Activated CD4-positive, alpha-beta T cell treated with anti-CD3 and anti-CD28 coated beads, Interleukin-2, amount 10 ng/mL, durations not matched to agents 7 days and 5 days (primary cell): ENCODE measurements around the gene SERPINB5. TPM values are rescaled to one million over a fixed set of nuclear protein-coding genes. Genes with fewer than 3 reads are reported as not detected.

Source experiments
- CTCF ChIA-PET: fragments of 350-600 bp; sonication (Branson Sonifier 250); formaldehyde crosslinking; loops from one replicate; lab custom pipeline; 2021; ENCODE audit warnings: antibody characterized with exemption; lab: Charles Lee
- POLR2A ChIA-PET: fragments of 350-600 bp; sonication (Branson Sonifier 250); formaldehyde crosslinking; loops from one replicate; lab custom pipeline; 2021; ENCODE audit warnings: antibody characterized with exemption; lab: Charles Lee
- DNase-seq: peaks from one replicate; pipeline ENCODE4 v3.0.0-alpha.2; 2020
- H3K27ac Mint-ChIP-seq: one replicate; pipeline ENCODE4 v1.8.0; 2021; ENCODE audit warnings: mild to moderate bottlenecking, moderate library complexity, mixed read lengths
- H3K27me3 Mint-ChIP-seq: one replicate; pipeline ENCODE4 v1.8.0; 2021; ENCODE audit warnings: mixed read lengths
- H3K36me3 Mint-ChIP-seq: one replicate; pipeline ENCODE4 v1.8.0; 2021; ENCODE audit warnings: low read depth, mixed read lengths
- H3K4me1 Mint-ChIP-seq: one replicate; pipeline ENCODE4 v1.8.0; 2021; ENCODE audit warnings: mixed read lengths
- H3K4me3 Mint-ChIP-seq: one replicate; pipeline ENCODE4 v1.8.0; 2021; ENCODE audit warnings: mild to moderate bottlenecking, moderate library complexity, mixed read lengths
- H3K9me3 Mint-ChIP-seq: one replicate; pipeline ENCODE4 v1.8.0; 2021; ENCODE audit warnings: mixed read lengths
- total RNA-seq, 2 experiments: library from RNA; stranded (reverse); gene quantifications; one replicate each; pipeline ENCODE4 v1.2.3, GENCODE V29; 2021

Gene SERPINB5
- total RNA-seq, 2 experiments from 2014 or later, result not detected

- Mint-ChIP-seq H3K4me3 (no peak overlapping the region), H3K36me3 (no peaks in the 10 kb centered on the region), H3K9me3 (no peaks in the 10 kb centered on the region), H3K4me1 (no peaks in the 10 kb centered on the region), H3K27ac (no peak overlapping the region), H3K27me3 (peaks cover 30% of the 10 kb centered on the region)
- ChIA-PET CTCF (no interaction called here), POLR2A (no interaction called here)
- DNase-seq, result no peak
Measured at GRCh38 chr18:63544017-63544416, 67.3 kb downstream of the SERPINB5 start.

DNA sequence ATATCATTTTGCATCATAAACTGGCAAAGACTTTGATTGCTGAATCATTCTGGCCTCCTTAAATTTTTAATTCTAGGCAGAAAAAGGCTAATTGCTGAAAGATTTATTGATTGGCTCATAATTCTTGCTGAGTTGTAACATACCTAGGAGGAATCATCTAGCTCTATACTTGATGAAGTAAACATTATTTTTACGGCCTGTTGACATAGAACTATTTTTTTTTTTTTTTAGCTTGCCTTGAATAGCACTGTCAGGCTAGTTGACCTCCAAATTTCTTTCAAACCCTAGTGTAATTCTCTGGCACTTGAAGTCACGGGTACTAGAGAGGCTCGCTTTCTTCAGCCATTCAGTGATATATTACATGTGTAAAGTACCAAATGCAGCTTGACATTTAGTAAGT is 68.2 kb downstream of the SERPINB5 start:
- POLR2A ChIA-PET, result no interaction called here

DNA sequence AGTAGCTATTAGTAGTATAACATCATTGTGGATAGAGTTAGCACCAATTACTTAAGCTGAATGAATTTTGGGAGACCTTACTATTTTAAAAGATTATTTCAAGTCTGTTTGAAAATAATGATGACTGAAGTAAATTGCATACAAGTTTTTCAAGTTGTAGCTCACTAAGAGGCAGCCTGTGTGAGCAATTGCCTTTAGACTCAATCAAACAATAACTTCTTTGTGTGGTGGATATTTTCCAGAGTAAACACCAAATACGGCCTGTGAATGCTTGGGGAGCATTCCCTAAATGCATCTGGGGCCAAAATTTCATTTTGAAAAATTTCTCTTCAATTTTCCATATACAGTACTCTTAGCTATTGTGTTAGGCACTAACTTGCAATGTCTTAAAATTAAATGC is 73.3 kb downstream of the SERPINB5 start:
- ChIA-PET POLR2A (no interaction called here), CTCF (no interaction called here)
- Mint-ChIP-seq H3K9me3 (no peaks in the 10 kb centered on the region), H3K27me3 (peaks cover 31% of the 10 kb centered on the region), H3K36me3 (no peaks in the 10 kb centered on the region), H3K4me1 (no peaks in the 10 kb centered on the region), H3K4me3 (no peak overlapping the region), H3K27ac (no peak overlapping the region)
- DNase-seq, result no peak

More for the DNA sequence above, 68.2 kb downstream of the SERPINB5 start:
- no peaks in the 10 kb centered on the region for H3K9me3 Mint-ChIP-seq
- H3K4me3 Mint-ChIP-seq, result no peak overlapping the region
- CTCF ChIA-PET, result interaction anchor here (0.6 kb wide), 1 partner anchor 54 kb away, joined by 3 read pairs; no protein-coding TSS in a partner anchor
- no peaks in the 10 kb centered on the region for H3K36me3 Mint-ChIP-seq
- peaks cover 31% of the 10 kb centered on the region for H3K27me3 Mint-ChIP-seq
- H3K4me1 Mint-ChIP-seq, result no peaks in the 10 kb centered on the region
- no peak for DNase-seq
- H3K27ac Mint-ChIP-seq, result no peak overlapping the region

DNA sequence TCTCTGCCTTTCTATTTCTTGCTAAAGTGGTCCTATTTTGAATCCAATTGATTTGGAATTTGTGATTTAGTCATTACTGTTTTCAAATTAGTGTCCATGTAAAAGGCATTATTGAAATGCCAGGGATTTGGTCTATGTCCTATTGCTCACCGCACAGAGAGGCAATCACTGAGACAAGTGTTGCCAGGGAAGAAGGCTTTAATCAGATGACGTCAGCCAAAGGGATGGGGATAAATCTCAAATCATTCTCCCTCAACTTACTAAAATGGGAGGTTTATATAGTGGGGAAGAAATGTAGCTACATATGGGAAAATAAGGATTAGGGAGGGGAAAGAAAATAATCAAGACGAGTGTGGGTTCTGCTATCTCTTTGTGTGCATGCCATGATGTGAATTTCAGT is 75.0 kb downstream of the SERPINB5 start:
- no peak for DNase-seq
- H3K4me1 Mint-ChIP-seq, result no peaks in the 10 kb centered on the region
- H3K36me3 Mint-ChIP-seq, result no peaks in the 10 kb centered on the region
- no peak overlapping the region for H3K4me3 Mint-ChIP-seq
- ChIA-PET POLR2A (no interaction called here), CTCF (interaction anchor here (0.6 kb wide), 1 partner anchor 79 kb away, joined by 3 read pairs; no protein-coding TSS in a partner anchor)
- H3K27me3 Mint-ChIP-seq, result peaks cover 24% of the 10 kb centered on the region
- no peaks in the 10 kb centered on the region for H3K9me3 Mint-ChIP-seq
- no peak overlapping the region for H3K27ac Mint-ChIP-seq

DNA sequence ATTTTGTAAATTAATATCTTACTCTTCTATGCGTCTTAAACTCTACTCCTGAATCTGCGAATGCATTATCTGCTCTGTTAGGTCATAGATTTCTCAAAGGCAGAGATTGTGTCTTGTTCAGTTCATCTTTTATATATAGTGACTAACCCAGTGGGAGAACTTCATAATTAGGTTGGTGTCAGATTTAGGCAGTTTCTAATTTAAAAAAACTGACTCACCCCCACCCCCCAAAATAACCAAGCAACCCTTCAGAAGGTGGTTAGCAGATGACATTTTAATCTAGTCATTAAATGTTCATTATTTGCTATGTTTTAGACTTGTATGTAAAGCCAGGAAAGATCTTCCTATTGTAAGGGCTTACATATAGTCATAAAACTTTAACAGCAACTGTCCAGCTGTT is 75.8 kb downstream of the SERPINB5 start:
- no peak for DNase-seq
- Mint-ChIP-seq H3K27me3 (peaks cover 22% of the 10 kb centered on the region), H3K36me3 (no peaks in the 10 kb centered on the region), H3K4me3 (no peak overlapping the region), H3K4me1 (no peaks in the 10 kb centered on the region), H3K27ac (no peak overlapping the region), H3K9me3 (no peaks in the 10 kb centered on the region)
- CTCF ChIA-PET, result interaction anchor here (1.4 kb wide), 1 partner anchor 9 kb away, joined by 4 read pairs; no protein-coding TSS in a partner anchor
- POLR2A ChIA-PET, result no interaction called here

- POLR2A ChIA-PET, result no interaction called here
- Mint-ChIP-seq H3K9me3 (no peaks in the 10 kb centered on the region), H3K4me1 (no peaks in the 10 kb centered on the region), H3K4me3 (no peak overlapping the region), H3K27ac (no peak overlapping the region), H3K27me3 (peaks cover 19% of the 10 kb centered on the region), H3K36me3 (no peaks in the 10 kb centered on the region)
- no peak for DNase-seq
- CTCF ChIA-PET, result interaction anchor here (0.9 to 1.4 kb wide), 2 partner anchors 9 to 19 kb away, joined by 3 to 4 read pairs; no protein-coding TSS in a partner anchor
Measured at GRCh38 chr18:63553081-63553480, 76.3 kb downstream of the SERPINB5 start.

Other genes starting within 250 kb of the SERPINB5 start
- 100 to 1,000 TPM; 113 to 119 TPM for gene BCL2, start 157.2 kb upstream of the SERPINB5 start, total RNA-seq
- 10 to 100 TPM; 56.1 to 56.6 TPM for gene KDSR, start 109.8 kb upstream of the SERPINB5 start, total RNA-seq
- gene VPS4B, start 54.5 kb upstream of the SERPINB5 start, total RNA-seq, result 10 to 100 TPM; 69.9 to 84.7 TPM
- gene SERPINB12, start 65.4 kb downstream of the SERPINB5 start, total RNA-seq, result not detected
- gene SERPINB13, start 110.4 kb downstream of the SERPINB5 start, total RNA-seq, result not detected
- not detected for gene SERPINB4, start 167.3 kb downstream of the SERPINB5 start, total RNA-seq
- gene SERPINB3, start 184.9 kb downstream of the SERPINB5 start, total RNA-seq, result not detected
- not detected for gene SERPINB11, start 226.0 kb downstream of the SERPINB5 start, total RNA-seq